ENCODE results near the gene PRAMEF27.
"Not testable (repeated sequence)": the region's sequence is repeated elsewhere in the genome, so short reads cannot be mapped to it uniquely, and the experiment has no call there.

The PRAMEF27 gene

DNA sequence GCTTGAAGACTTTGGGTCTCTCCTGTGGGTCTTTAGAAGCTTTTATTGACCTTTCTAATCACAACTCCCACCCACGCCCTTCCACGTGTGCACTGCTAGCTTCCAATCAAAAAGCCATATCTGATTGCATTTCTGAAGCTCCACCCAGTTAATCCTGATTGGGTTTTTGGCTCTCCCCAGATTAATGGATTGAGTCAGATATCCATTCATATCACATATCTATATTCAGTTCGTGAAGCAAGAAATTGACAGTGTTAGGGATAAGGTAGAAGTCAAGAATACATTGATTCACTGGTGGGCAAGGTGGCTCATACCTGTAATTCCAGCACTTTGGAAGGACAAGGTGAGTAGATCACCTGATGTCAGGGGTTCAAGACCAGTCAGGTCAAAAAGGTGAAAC lies at the start of gene PRAMEF27:
Gene PRAMEF27, minus strand, starts transcription at position 101 of the 400 bp plus-strand sequence. CDS start 2,916 bp downstream, outside the sequence.
- DNase-seq, result not testable (repeated sequence)

DNA sequence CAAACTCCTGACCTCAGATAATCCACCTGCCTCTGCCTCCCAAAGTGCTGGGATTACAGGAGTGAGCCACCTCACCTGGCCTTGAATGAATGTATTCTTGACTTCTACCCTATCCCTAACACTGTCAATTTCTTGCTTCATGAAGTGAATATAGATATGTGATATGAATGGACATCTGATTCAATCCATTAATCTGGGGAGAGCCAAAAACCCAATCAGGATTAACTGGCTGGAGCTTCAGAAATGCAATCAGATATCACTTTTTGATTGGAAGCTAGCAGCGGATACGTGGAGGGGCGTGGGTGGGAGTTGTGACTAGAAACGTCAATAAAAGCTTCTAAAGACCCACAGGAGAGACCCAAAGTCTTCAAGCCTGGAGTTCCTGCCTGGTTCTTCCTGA lies 14.1 kb upstream of the PRAMEF27 start, which contains the start of gene PRAMEF25:
Gene PRAMEF25, plus strand, starts transcription at position 301 of the 400 bp plus-strand sequence. CDS start 2,920 bp downstream, outside the sequence.
- DNase-seq, result not testable (repeated sequence)

DNA sequence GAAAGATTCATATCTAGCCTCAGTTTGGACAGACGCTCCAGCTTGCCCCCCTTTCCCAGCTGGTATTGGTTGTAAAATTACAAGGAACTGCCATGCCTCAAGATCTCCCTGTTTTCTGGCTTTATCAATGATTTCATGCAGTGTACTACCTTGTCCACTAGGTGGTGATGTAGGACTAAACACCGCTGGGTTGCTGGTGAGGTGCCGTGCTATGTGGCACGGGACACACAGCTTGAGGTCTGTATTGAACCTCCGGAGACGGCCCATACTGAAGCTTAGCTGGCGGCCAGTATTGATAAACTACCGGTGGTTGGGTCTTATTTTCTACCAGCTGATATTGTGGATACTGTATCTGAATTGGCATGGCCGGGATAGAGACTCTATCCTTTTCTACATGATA lies 36.5 kb downstream of the PRAMEF27 start:
- DNase-seq, result not testable (repeated sequence)

DNA sequence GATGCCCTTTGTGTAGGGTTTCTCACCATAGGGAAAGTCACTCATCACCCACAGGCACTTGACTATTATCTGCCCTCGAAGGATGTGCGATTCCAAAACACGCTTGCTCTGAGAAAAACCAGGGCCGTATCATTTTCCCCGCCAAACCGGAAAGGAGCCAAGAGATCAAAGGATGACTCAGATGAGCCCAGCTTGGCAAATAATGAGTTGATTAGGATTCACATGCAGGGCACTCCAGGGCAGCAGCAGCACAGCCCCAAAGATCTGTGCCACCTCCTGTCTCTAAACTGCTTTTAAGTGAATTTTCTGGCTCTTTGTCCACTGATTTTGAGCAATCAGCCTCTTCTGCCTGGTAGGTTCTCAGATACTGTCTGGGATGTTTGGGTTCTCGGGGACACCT lies 44.4 kb downstream of the PRAMEF27 start:
- DNase-seq, result not testable (repeated sequence)

DNA sequence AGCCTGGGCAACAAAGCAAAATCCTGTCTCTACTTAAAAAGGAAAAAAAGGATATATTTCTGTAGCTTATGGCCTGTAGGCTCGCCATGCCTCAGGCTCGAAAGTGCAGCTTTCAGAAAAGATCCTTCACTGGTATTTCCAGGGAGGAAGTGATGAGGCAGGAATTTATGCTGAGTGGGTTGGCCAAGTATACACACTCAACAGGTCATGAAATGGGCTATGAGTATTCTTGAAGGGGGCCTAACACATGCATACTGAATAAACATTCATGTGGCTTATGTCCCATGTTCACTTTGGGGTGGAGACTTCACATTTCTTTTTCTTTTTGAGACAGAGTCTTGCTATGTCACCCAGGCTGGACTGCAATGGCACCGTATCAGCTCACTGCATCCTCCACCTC lies 47.0 kb downstream of the PRAMEF27 start:
- not testable (repeated sequence) for DNase-seq

DNA sequence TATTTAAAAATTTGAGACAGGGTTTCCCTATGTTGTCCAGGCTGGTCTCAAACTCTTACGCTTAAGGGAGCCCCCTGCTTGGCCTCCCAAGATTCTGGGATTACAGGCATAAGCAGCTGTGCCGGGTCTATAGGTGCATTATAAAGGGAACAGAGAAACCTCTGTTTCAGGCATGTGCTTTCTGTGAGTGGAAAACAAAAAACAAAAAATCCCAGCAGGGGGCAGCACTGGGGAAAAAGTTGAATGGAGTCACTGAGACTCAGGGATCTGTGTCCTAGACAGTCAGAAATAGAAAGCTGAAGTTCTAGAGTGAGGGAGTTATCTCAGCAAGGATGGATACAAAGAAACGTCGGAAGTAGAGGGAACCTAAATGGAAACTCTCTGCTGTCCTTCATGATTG lies 50.6 kb downstream of the PRAMEF27 start:
- not testable (repeated sequence) for DNase-seq
